Fibroblast of lung (primary cell): ENCODE measurements around the gene MAPKAPK3. TPM values are rescaled to one million over a fixed set of nuclear protein-coding genes. Genes with fewer than 3 reads are reported as not detected.

Experiments used
- DNase-seq, 2 donors: peaks; one replicate each; pipeline versions ENCODE4 v3.0.0 to v3.0.0-alpha.2; 2010; ENCODE audit warnings: low read depth in 2 of 2
- H2AFZ ChIP-seq: 2 replicates; pipeline ENCODE4 v1.5.1; 2012; ENCODE audit warnings: low read length, control low read depth, inconsistent platforms
- H3K27ac ChIP-seq: 2 replicates; pipeline ENCODE4 v1.5.1; 2011; ENCODE audit warnings: low read length, control low read depth; ENCODE audit not compliant: insufficient read depth
- H3K27me3 ChIP-seq: 2 replicates; pipeline ENCODE4 v1.5.1; 2011; ENCODE audit warnings: mild to moderate bottlenecking, low read length; ENCODE audit not compliant: control insufficient read depth, insufficient read depth
- H3K36me3 ChIP-seq: 2 replicates; pipeline ENCODE4 v1.5.1; 2011; ENCODE audit warnings: low read length; ENCODE audit not compliant: control insufficient read depth, insufficient read depth
- H3K4me1 ChIP-seq: 2 replicates; pipeline ENCODE4 v1.5.1; 2011; ENCODE audit warnings: low read length; ENCODE audit not compliant: control insufficient read depth, insufficient read depth; ENCODE audit errors: extremely low read depth
- H3K4me2 ChIP-seq: 2 replicates; pipeline ENCODE4 v1.5.1; 2011; ENCODE audit warnings: low read length, control low read depth; ENCODE audit not compliant: insufficient read depth; ENCODE audit errors: extremely low read depth
- H3K4me3 ChIP-seq, 4 experiments: fragments of 200-600 bp in 1 of 4; sonication (generic) in 1 of 4; replicated peaks in 1 of 4; 2 replicates each; pipeline ENCODE4 v1.5.1; 2011 to 2016; ENCODE audit warnings: low read length in 4 of 4, low read depth in 3 of 4, mild to moderate bottlenecking in 3 of 4, control low read depth in 2 of 4, inconsistent platforms in 1 of 4, mixed read lengths in 1 of 4; ENCODE audit not compliant: insufficient read depth in 1 of 4; ENCODE audit errors: control extremely low read depth in 1 of 4
- H3K79me2 ChIP-seq: 2 replicates; pipeline ENCODE4 v1.5.1; 2012; ENCODE audit warnings: mild to moderate bottlenecking, low read length, inconsistent platforms; ENCODE audit not compliant: control insufficient read depth, insufficient read depth
- H3K9ac ChIP-seq: 2 replicates; pipeline ENCODE4 v1.5.1; 2011; ENCODE audit warnings: mild to moderate bottlenecking, low read length, control low read depth; ENCODE audit not compliant: insufficient read depth
- H3K9me3 ChIP-seq: 2 replicates; pipeline ENCODE4 v1.5.1; 2012; ENCODE audit warnings: low read depth, low read length; ENCODE audit not compliant: control insufficient read depth, insufficient read depth
- H4K20me1 ChIP-seq: 2 replicates; pipeline ENCODE4 v1.5.1; 2011; ENCODE audit warnings: low read length; ENCODE audit not compliant: control insufficient read depth, insufficient read depth; ENCODE audit errors: extremely low read depth
- EZH2 ChIP-seq: IDR thresholded peaks from 2 replicates; pipeline ENCODE4 v1.5.1; 2012; ENCODE audit warnings: low read length, control low read depth, mild to moderate bottlenecking; ENCODE audit errors: missing control alignments
- polyA plus RNA-seq, 2 donors: library from polyadenylated mRNA; depleted of rRNA in 1 of 2; stranded (reverse) in 1 of 2; unstranded in 1 of 2; fragments of >200 nt; gene quantifications; 2 replicates each; pipeline ENCODE4 v1.2.1, GENCODE V29; 2011 to 2012; ENCODE audit warnings: missing spikeins in 1 of 2
- total RNA-seq: library from RNA; depleted of rRNA; stranded (reverse); fragments of >200 nt; gene quantifications from 2 replicates; pipeline ENCODE4 v1.2.1, GENCODE V29; 2014
- TF ChIP-seq, protein P1 (sequence below), 2 donors: IDR thresholded peaks in 1 of 2; conservative IDR thresholded peaks in 1 of 2; 1 replicate in 1 of 2; 2 replicates in 1 of 2; pipeline ENCODE4 v1.5.1; 2011 to 2012; ENCODE audit warnings: low read length in 2 of 2, control low read depth in 1 of 2, inconsistent platforms in 1 of 2, low read depth in 1 of 2, mild to moderate bottlenecking in 1 of 2

The MAPKAPK3 gene
- total and polyA plus RNA-seq, 2 donors (not counting 1 experiment from before 2014, with no cell fraction given): 34.3 to 38.4 TPM

DNA sequence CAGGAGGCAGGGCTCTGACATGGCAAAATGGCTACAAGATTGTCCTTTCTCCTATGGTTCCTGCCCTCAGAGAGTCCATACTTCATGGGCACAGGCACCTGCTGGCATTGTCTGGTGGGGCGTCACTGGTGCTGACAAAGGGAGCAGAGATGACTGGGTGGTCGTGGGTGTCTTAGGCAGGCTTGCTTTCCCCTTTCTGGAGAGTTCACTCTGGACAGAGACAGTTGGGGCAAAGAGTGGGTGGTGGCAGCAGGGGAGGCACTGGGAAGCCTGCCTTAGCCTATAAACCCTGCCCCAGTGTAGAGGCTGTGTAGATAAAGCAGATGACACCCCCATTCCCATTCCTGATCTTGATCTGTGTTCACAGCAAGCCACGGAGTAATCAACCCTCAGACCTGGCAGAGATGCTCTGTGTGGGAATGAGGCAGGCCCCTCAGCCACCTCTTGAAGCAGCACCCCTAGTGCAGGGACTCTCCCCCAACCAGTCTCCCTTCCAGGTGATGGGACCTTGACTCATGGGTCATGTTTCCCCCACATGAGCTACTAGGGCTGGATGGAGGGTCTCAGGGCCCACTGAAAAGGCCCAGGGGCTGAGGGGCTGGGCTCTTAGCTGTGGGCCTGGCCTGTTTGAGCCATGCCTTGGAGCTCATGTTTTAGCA lies 37.1 kb downstream of the MAPKAPK3 start:
- no peaks in the 10 kb centered on the region for H3K79me2 ChIP-seq
- no peak overlapping the region for H3K9ac ChIP-seq
- no peak overlapping the region for H3K4me2 ChIP-seq
- no peak overlapping the region for H2AFZ ChIP-seq
- H3K4me3 ChIP-seq: no peak overlapping the region
- no peak overlapping the region for H3K27ac ChIP-seq
- no peaks in the 10 kb centered on the region for H3K27me3 ChIP-seq
- H3K4me1 ChIP-seq: no peaks in the 10 kb centered on the region
- H4K20me1 ChIP-seq: no peaks in the 10 kb centered on the region
- TF ChIP-seq, protein P1, sequence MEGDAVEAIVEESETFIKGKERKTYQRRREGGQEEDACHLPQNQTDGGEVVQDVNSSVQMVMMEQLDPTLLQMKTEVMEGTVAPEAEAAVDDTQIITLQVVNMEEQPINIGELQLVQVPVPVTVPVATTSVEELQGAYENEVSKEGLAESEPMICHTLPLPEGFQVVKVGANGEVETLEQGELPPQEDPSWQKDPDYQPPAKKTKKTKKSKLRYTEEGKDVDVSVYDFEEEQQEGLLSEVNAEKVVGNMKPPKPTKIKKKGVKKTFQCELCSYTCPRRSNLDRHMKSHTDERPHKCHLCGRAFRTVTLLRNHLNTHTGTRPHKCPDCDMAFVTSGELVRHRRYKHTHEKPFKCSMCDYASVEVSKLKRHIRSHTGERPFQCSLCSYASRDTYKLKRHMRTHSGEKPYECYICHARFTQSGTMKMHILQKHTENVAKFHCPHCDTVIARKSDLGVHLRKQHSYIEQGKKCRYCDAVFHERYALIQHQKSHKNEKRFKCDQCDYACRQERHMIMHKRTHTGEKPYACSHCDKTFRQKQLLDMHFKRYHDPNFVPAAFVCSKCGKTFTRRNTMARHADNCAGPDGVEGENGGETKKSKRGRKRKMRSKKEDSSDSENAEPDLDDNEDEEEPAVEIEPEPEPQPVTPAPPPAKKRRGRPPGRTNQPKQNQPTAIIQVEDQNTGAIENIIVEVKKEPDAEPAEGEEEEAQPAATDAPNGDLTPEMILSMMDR (conservative IDR thresholded peaks at IDR 0.05 in 1 of 2, IDR thresholded peaks at IDR 0.05 in 1 of 2; ENCODE audit: low read depth in 1 of 2, low read length in 2 of 2): no peak
- TF ChIP-seq EZH2: no peak
- H3K9me3 ChIP-seq: no peaks in the 10 kb centered on the region
- no peaks in the 10 kb centered on the region for H3K36me3 ChIP-seq
- DNase-seq: no peak

GRCh38 chr3:50655009-50655830 lies 38.3 kb downstream of the MAPKAPK3 start:
- no peaks in the 10 kb centered on the region for H3K4me1 ChIP-seq
- TF ChIP-seq EZH2: no peak
- TF ChIP-seq, protein P1 (conservative IDR thresholded peaks at IDR 0.05 in 1 of 2, IDR thresholded peaks at IDR 0.05 in 1 of 2; ENCODE audit: low read depth in 1 of 2, low read length in 2 of 2): no peak
- H3K9me3 ChIP-seq: no peaks in the 10 kb centered on the region
- no peak overlapping the region for H2AFZ ChIP-seq
- H3K27me3 ChIP-seq: no peaks in the 10 kb centered on the region
- no peak overlapping the region for H3K4me3 ChIP-seq
- no peaks in the 10 kb centered on the region for H4K20me1 ChIP-seq
- H3K79me2 ChIP-seq: no peaks in the 10 kb centered on the region
- H3K9ac ChIP-seq: no peak overlapping the region
- no peak overlapping the region for H3K4me2 ChIP-seq
- H3K27ac ChIP-seq: no peak overlapping the region
- DNase-seq: no peak
- H3K36me3 ChIP-seq: no peaks in the 10 kb centered on the region

DNA sequence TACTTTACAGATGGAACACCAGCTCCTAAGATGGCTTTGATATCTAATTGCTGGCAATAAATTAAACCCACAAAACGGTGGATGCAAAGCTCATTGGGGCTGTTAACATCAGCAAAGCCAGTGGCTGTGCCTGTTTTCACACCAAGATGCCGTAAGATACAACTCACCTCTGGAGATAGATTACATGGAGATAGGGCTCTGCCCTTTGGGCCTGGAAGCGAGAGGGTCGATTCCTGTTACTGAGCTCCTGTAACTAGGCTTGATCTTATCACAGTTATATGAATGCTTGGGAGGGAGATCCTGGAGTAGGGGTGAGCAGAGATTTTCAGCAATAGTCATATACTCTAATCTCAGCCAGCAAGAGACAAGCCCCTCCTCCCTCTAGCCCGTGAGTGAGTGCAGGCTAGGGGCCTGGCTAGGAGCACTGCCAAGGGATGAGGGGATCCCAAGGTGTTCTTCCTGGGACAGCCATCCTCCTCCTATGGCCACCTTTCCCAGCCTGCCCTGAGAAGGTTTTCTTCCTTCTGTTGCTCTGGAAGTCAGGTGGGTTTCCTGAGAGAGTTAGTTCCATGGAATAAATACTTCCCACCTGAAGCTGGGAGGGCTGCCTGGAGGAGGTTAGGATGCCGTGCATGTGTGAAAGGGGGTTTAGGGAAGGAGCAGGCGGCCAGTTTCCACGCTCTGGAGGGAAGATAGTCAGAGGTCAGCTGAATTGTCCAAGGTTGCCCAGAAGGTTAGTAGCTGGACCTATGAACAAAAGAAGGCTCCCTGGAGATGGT lies 39.7 kb downstream of the MAPKAPK3 start:
- H3K4me3 ChIP-seq: no peak overlapping the region
- no peak overlapping the region for H2AFZ ChIP-seq
- DNase-seq: no peak
- no peaks in the 10 kb centered on the region for H3K9me3 ChIP-seq
- no peak overlapping the region for H3K4me2 ChIP-seq
- no peaks in the 10 kb centered on the region for H4K20me1 ChIP-seq
- H3K4me1 ChIP-seq: no peaks in the 10 kb centered on the region
- no peak overlapping the region for H3K9ac ChIP-seq
- TF ChIP-seq, protein P1 (conservative IDR thresholded peaks at IDR 0.05 in 1 of 2, IDR thresholded peaks at IDR 0.05 in 1 of 2; ENCODE audit: low read depth in 1 of 2, low read length in 2 of 2): no peak
- no peak for TF ChIP-seq EZH2
- no peak overlapping the region for H3K27ac ChIP-seq
- no peaks in the 10 kb centered on the region for H3K27me3 ChIP-seq
- H3K79me2 ChIP-seq: no peaks in the 10 kb centered on the region
- H3K36me3 ChIP-seq: no peaks in the 10 kb centered on the region
